ENCODE data around the gene EHHADH. TPM values are rescaled to one million over a fixed set of nuclear protein-coding genes. Genes with fewer than 3 reads are reported as not detected.
"Not testable (repeated sequence)": the region's sequence is repeated elsewhere in the genome, so short reads cannot be mapped to it uniquely, and the experiment has no call there.

Gene EHHADH
- total RNA-seq, result 2.1 and 2.4 TPM in 2 replicates

DNA sequence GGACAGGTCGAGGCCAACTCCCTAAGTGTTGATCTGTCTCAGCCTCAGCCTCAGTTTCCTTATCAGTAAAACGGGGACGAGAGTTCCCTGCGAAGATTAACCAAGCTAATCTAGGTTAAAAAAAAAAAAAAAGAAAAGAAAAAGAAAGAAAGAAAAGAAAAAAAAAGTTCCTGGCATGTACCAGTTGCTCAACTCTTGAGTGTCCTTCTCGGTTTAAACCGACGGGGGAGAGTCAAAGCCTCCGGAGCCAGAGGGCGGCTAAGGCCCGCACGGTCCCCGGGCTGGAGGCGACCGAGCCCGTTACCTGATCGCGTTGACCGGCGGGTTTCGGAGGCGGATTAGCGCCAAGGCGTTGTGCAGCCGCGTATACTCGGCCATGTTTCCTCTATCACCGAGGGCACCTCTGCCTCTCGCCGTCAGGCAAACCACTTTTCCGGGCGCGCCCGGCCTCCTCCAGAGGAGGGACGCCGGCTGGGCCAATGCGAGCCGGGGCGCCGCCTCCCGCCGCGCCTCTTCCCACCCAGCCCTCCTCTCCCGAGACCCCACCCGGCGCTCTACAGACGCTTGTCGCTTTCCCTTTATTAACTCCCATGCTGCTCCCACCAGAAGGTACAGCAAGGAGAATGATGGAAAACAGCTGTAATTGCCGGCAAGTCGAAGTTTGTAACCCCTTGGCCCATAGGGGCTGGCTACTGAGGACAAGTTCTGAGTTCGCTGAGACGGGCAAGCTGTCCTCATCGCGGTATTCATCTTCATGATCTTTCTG, at the start of gene EHHADH:
TSS of gene EHHADH (minus strand) at position 405 of the 766 bp plus-strand sequence. CDS start at position 378, 27 bp downstream.
- Mint-ChIP-seq H3K36me3 (ENCODE audit: low read depth) (no peaks in the 10 kb centered on the region), H3K9me3 (peaks cover 17% of the 10 kb centered on the region), H3K4me1 (peaks cover 3% of the 10 kb centered on the region), H3K4me3 (peak within 1 kb of the TSS; percentile 75), H3K27me3 (peaks cover 5% of the 10 kb centered on the region), H3K27ac (no peak within 1 kb of the TSS)
- peak; percentile 86 for DNase-seq
- intact Hi-C loops (cut with micrococcal nuclease), result no loop called here

DNA sequence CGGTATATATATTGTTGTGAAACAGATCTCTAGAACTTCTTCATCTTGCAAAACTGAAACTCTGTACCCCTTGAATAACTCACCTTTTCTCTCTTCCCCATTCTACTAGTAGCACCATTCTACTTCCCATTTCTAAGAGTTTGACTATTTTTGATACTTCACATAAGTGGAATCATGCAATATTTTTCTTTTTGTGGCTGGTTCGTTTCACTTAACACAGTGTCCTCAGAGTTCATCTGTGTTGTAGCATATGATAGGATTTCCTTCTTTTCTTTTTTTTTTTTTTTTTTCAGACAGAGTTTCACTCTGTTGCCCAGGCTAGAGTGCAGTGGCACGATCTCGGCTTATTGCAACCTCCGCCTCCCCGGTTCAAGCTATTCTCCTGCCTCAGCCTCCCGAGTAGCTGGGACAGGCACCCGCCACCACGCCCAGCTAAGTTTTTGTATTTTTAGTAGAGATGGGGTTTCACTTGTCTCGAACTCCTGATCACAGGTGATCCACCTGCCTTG, 46.1 kb upstream of the EHHADH start:
- H3K36me3 Mint-ChIP-seq (ENCODE audit: low read depth); H3K9me3 Mint-ChIP-seq; DNase-seq; H3K27ac Mint-ChIP-seq; H3K27me3 Mint-ChIP-seq; H3K4me1 Mint-ChIP-seq; H3K4me3 Mint-ChIP-seq; intact Hi-C loops (cut with micrococcal nuclease): not testable (repeated sequence)

DNA sequence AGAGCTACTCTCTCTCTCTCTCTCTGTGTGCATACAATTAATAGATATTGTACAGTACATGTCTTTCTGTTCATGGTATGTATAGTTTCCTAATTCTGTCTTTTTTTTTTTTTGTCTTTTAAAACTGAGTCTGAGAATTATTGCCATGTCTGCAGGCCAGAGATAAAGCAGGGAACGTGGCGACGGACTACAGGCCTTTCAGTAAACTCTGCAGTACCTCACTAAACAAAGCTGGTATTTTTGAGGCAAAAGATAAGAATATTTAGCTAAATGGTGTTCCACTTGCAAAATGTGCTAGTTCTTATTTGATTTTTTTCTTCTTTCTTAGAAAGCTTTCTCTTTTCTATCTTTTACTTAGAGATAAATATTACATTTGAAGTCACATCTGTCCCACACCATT, 44.0 kb upstream of the EHHADH start:
- no peaks in the 10 kb centered on the region for H3K27me3 Mint-ChIP-seq
- no peaks in the 10 kb centered on the region for H3K9me3 Mint-ChIP-seq
- H3K36me3 Mint-ChIP-seq (ENCODE audit: low read depth), result no peaks in the 10 kb centered on the region
- H3K4me1 Mint-ChIP-seq, result no peaks in the 10 kb centered on the region
- H3K27ac Mint-ChIP-seq, result no peak overlapping the region
- no peak for DNase-seq
- no peak overlapping the region for H3K4me3 Mint-ChIP-seq
- intact Hi-C loops (cut with micrococcal nuclease), result no loop called here

DNA sequence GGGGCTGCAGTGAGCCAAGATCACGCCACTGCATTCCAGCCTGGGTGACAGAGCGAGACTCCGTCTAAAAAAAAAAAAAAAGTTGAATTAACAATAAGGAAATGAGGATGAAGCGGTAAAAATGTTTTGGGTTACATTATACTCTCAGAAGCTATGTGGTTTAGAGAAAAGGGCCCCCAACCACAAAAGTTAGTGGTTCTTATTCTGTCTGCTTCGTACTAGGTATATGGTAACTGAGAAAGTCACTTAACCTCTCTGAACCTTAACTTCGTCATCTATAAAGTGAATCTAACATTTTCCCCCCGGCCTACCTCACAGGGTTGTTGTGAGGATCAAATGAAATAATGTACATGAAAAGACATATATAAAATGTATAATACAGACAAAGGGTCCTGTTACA, 38.4 kb upstream of the EHHADH start:
- no peaks in the 10 kb centered on the region for H3K27me3 Mint-ChIP-seq
- no peaks in the 10 kb centered on the region for H3K9me3 Mint-ChIP-seq
- H3K36me3 Mint-ChIP-seq (ENCODE audit: low read depth), result peaks cover 3% of the 10 kb centered on the region
- no peak overlapping the region for H3K27ac Mint-ChIP-seq
- H3K4me3 Mint-ChIP-seq, result no peak overlapping the region
- H3K4me1 Mint-ChIP-seq, result no peaks in the 10 kb centered on the region
- DNase-seq, result no peak
- intact Hi-C loops (cut with micrococcal nuclease), result no loop called here

DNA sequence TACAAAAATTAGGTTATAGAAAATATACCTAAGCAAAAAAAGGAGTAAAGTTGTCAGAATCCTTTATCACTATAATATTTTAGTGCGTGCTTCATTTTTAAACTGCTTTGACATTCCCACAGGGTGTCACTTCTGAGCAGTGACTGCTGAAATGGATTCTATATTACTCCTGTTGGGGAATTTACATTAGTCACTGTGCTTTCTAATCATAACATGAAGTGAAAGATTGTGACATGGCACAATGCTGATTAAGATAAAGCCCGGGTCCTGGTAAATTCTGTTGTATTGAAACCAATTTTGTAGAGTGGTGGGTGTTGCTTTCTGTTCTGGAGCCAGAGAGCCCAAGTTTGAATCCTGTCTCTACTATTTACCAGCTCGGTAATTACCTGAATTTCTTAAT, 36.4 kb upstream of the EHHADH start:
- intact Hi-C loops (cut with micrococcal nuclease), result no loop called here
- H3K27me3 Mint-ChIP-seq, result no peaks in the 10 kb centered on the region
- H3K36me3 Mint-ChIP-seq (ENCODE audit: low read depth), result peaks cover 6% of the 10 kb centered on the region
- no peak overlapping the region for H3K4me3 Mint-ChIP-seq
- DNase-seq, result no peak
- no peaks in the 10 kb centered on the region for H3K4me1 Mint-ChIP-seq
- H3K27ac Mint-ChIP-seq, result no peak overlapping the region
- no peaks in the 10 kb centered on the region for H3K9me3 Mint-ChIP-seq

DNA sequence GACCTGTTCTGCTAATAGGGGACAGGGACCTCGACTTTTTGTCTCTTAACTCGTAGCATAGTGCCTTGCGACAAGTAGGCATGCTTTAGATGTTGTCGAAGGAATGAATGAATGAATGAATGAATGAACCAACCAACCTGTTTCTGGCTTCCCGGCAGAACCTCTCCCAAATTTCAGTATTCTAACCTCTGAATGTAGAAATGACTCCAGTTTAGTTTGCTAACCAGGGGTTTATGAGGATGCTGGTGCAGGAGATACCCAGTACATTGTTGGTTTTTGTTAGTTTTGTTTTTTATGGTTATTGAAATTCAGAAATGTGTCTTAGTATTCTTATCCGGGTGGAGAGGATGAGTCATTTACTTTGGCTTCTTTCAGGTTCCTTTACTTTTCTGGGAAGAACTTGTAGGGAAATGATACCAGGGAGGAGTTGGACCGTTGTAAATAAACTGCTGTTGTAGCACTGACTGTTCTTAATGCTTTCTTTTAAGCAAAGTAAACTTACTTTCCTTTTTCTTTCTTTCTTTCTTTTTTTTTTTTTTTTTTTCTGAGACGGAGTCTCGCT, 29.6 kb upstream of the EHHADH start:
- H3K4me3 Mint-ChIP-seq, result peak overlapping the region; percentile 99
- peak overlapping the region; percentile 93 for H3K27ac Mint-ChIP-seq
- H3K27me3 Mint-ChIP-seq, result peaks cover 10% of the 10 kb centered on the region
- H3K4me1 Mint-ChIP-seq, result peaks cover 18% of the 10 kb centered on the region
- intact Hi-C loops (cut with micrococcal nuclease), result loop anchor here (2.0 to 10.0 kb wide), 3 partner anchors 49 to 409 kb away; partner anchors contain the start of gene SENP2
- no peak for DNase-seq
- peaks cover 21% of the 10 kb centered on the region for H3K9me3 Mint-ChIP-seq
- H3K36me3 Mint-ChIP-seq (ENCODE audit: low read depth), result peaks cover 8% of the 10 kb centered on the region

DNA sequence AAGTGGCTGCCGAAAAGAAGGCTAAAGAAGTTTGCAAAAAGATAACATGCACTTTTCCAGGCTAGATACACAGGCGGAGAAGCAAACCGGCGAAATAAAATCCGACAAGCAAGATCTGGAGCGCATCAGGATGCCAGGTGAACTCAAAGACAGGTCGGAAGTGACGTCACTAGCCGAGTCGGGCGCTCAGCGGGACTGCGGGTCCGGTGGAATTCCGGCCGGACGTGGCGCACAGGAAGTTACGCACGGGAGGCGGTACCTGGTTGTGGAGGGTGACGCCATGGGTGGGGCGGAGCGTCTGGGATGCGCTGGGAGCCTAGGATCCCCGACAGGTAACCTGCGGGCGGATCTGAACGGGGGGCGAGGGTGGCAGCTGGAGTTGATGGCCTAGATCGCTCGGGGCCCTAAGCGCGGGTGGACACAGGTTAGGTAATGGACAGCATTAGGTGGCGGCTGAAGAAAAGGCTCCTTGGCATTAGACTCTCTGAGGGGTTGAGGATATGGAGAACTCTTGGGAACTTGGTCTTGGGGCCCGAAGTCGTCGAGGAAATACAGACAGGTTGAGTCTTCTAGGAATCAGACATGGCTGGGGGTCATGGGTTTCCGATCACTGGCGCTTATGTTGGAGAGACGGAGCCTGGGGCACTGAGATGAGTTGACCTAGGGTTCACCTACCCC, 29.0 kb upstream of the EHHADH start:
- H3K9me3 Mint-ChIP-seq, result peaks cover 21% of the 10 kb centered on the region
- peaks cover 8% of the 10 kb centered on the region for H3K36me3 Mint-ChIP-seq (ENCODE audit: low read depth)
- peak overlapping the region; percentile 93 for H3K27ac Mint-ChIP-seq
- peaks cover 18% of the 10 kb centered on the region for H3K4me1 Mint-ChIP-seq
- intact Hi-C loops (cut with micrococcal nuclease), result loop anchor here (1.0 to 10.0 kb wide), 4 partner anchors 49 to 408 kb away; partner anchors contain the start of genes SENP2 and TMEM41A
- DNase-seq, result peak; percentile 98
- peak overlapping the region; percentile 99 for H3K4me3 Mint-ChIP-seq
- H3K27me3 Mint-ChIP-seq, result peaks cover 10% of the 10 kb centered on the region

DNA sequence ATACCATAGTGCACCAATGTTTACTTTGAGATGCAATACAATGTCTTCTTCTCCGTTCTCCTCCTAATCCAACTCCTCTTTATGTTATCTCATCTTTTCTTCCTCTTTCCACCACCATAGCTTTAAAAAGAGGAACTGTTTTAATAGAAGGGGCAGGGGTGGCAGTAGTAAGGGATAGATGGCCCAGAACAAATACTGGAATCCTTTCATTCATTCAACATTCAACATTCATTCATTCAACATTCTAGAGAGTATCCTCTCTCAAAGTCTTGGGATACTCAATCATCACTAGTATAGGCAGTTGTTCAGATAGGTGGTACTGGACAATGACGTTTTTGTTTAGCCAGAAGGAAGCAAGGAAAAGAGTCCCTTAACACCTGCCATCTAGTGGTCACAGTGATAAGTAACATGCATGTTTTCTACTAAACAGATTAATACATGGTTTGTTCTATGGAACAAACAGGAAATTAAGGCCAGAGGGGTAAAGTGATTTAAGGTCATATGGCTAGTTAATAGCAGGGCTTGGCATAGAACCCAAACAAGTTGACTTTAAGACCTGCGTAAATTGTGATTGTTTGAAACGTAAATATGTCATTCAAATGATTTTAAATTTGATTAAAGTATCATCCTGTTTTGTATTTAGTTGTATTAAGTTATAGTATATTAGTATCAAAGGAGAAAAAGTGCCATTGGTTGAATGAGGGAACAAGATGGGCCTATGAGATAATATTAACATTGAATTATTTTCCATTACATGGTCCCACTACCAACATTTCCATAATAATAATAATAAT, 26.9 kb upstream of the EHHADH start:
- H3K4me3 Mint-ChIP-seq, result no peak overlapping the region
- intact Hi-C loops (cut with micrococcal nuclease), result loop anchor here (5.0 to 10.0 kb wide), 2 partner anchors 52 to 406 kb away; no protein-coding TSS in a partner anchor
- H3K27ac Mint-ChIP-seq, result no peak overlapping the region
- no peak for DNase-seq
- peaks cover 18% of the 10 kb centered on the region for H3K4me1 Mint-ChIP-seq
- H3K27me3 Mint-ChIP-seq, result peaks cover 16% of the 10 kb centered on the region
- H3K36me3 Mint-ChIP-seq (ENCODE audit: low read depth), result peaks cover 5% of the 10 kb centered on the region
- peaks cover 21% of the 10 kb centered on the region for H3K9me3 Mint-ChIP-seq

DNA sequence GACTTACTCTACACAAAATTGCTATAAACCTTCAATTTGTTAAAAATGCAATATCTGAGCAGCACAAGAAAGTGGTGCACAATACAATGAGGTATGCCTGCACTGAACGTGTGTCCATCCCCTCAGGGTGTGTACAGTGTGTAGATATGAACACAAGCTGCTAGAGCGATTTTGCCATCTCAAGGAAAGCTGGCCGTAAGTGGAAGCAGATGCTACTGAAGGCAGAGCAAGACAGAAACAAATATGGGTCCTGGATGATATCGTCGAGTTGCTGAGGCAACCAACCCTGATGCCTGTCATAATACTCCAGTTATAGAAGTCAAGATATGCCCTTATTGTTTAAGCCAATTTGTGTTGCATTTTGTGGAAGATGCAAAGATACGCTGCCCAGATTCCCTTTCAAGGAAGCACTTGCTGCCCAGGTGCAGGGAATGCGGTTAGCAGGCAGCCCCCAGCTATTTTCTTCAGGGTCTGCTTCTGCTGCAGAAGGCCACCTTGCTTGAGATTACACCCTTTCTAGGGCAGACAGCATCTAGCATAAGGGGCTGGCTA, 25.8 kb upstream of the EHHADH start:
- H3K36me3 Mint-ChIP-seq (ENCODE audit: low read depth), result peaks cover 5% of the 10 kb centered on the region
- peaks cover 16% of the 10 kb centered on the region for H3K27me3 Mint-ChIP-seq
- intact Hi-C loops (cut with micrococcal nuclease), result loop anchor here (5.0 to 10.0 kb wide), 2 partner anchors 53 to 405 kb away; no protein-coding TSS in a partner anchor
- H3K4me1 Mint-ChIP-seq, result peaks cover 18% of the 10 kb centered on the region
- peaks cover 21% of the 10 kb centered on the region for H3K9me3 Mint-ChIP-seq
- H3K27ac Mint-ChIP-seq, result no peak overlapping the region
- peak; percentile 50 for DNase-seq
- H3K4me3 Mint-ChIP-seq, result no peak overlapping the region

DNA sequence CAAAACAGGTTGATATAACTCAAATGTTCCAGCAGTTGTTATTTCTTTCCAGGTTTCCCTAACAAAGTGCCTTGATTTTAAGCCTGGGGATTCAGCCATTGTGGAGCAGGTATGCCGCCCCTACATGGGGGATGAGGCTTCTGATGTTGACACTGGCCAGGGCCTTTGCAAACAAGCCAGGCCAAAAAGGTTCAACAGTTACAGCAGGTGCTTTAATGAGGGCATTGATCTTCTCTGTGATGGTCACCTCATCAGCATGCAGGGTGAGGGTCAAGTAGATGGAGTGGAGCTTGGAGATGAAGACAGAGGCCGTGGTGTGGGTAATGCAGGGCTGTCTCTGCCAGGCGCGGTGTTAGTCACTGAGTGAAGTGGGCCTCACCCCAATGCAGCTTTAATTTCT, 22.6 kb upstream of the EHHADH start:
- DNase-seq, result peak; percentile 45
- peaks cover 4% of the 10 kb centered on the region for H3K4me1 Mint-ChIP-seq
- intact Hi-C loops (cut with micrococcal nuclease), result no loop called here
- no peak overlapping the region for H3K4me3 Mint-ChIP-seq
- peaks cover 5% of the 10 kb centered on the region for H3K9me3 Mint-ChIP-seq
- no peaks in the 10 kb centered on the region for H3K36me3 Mint-ChIP-seq (ENCODE audit: low read depth)
- H3K27ac Mint-ChIP-seq, result no peak overlapping the region
- peaks cover 25% of the 10 kb centered on the region for H3K27me3 Mint-ChIP-seq

DNA sequence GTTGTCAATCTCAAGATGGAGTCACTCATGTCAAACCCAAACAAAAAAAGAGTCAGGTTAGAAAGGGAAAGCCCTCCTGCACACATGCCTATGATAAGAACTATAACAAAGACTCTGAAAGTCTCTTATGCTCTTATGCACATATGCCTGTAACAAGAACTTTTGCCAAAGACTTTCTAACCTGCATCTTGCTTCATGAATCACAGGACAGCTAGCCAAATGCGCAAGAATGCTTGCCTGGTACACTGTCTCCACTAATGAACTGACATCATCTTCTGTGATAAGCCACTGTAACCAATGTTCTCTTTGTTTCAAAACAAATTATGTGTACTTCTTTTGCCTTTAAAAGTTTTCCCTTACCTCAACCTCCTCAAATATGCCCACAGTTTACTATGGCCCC, 18.2 kb upstream of the EHHADH start:
- Mint-ChIP-seq H3K9me3 (no peaks in the 10 kb centered on the region), H3K27ac (no peak overlapping the region), H3K27me3 (peaks cover 21% of the 10 kb centered on the region), H3K4me1 (no peaks in the 10 kb centered on the region), H3K36me3 (ENCODE audit: low read depth) (no peaks in the 10 kb centered on the region), H3K4me3 (no peak overlapping the region)
- DNase-seq, result no peak
- intact Hi-C loops (cut with micrococcal nuclease), result no loop called here

DNA sequence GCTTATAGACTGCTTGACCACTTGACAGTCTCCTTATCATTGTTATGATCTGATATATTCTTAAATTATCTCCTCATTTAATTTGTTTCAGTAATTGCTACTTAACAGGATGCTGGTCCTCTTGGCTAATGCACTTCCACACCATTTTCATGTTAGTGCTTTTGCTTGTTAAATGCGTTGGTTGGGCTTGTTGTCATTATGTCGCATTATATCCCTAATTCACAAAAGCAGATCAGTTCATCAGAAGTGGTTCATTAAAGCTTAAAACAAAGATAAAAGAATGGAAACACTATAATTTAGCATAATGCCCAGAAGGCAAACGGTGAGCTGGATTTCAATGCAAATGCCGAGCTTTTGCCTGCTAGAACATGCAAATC, 17.1 kb upstream of the EHHADH start:
- no peaks in the 10 kb centered on the region for H3K9me3 Mint-ChIP-seq
- no peak for DNase-seq
- H3K27me3 Mint-ChIP-seq, result peaks cover 17% of the 10 kb centered on the region

DNA sequence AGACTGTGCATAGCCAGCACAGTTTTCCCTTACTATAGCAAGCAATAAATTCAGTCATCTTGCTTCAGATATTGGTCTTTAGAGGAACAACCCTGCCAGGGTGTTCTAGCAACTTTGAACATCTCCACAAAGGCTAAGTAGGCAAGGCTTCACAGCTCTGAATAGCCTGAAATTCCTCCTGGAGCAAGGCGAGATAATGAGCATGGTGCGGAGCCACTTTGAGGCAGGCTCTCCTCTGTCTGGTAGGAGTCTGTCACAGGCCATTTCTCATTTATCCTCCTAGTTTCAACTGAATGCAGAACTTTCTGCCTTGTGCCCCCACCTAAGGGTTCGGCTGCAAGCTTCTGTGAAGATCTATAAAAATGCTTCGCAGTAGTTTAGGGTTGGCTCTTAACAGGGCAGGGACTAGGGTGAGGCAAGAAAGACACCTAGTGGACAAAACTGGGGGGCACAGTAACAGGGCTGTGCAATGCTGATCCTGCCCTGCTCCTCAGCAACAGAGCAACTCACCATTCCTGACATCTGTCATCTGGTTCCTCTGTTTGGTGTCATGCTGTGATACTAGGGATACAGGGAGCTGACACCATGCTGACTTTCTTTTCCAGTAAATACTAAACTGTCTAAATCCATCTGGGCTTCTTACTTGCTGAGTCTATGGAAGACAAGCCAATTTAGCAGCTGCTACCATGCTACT, 16.6 kb upstream of the EHHADH start:
- no peaks in the 10 kb centered on the region for H3K9me3 Mint-ChIP-seq
- DNase-seq, result no peak
- no peaks in the 10 kb centered on the region for H3K4me1 Mint-ChIP-seq
- intact Hi-C loops (cut with micrococcal nuclease), result no loop called here
- H3K36me3 Mint-ChIP-seq (ENCODE audit: low read depth), result no peaks in the 10 kb centered on the region
- H3K27ac Mint-ChIP-seq, result no peak overlapping the region
- H3K27me3 Mint-ChIP-seq, result peaks cover 17% of the 10 kb centered on the region
- H3K4me3 Mint-ChIP-seq, result no peak overlapping the region

More for the DNA sequence above, 17.1 kb upstream of the EHHADH start:
- H3K4me3 Mint-ChIP-seq, result no peak overlapping the region
- intact Hi-C loops (cut with micrococcal nuclease), result no loop called here
- H3K27ac Mint-ChIP-seq, result no peak overlapping the region
- H3K36me3 Mint-ChIP-seq (ENCODE audit: low read depth), result no peaks in the 10 kb centered on the region
- H3K4me1 Mint-ChIP-seq, result no peaks in the 10 kb centered on the region

Measured in activated CD4-positive, alpha-beta T cell treated with anti-CD3 and anti-CD28 coated beads, Interleukin-2, amount 10 ng/mL, durations not matched to agents 24 days and 14 days (primary cell).